GM21447 (cell line): ENCODE data around the gene ACMSD.
A peak's percentile ranks its signal among the peaks of the same experiment; 100 is the strongest.
"Not testable (repeated sequence)": the region's sequence is repeated elsewhere in the genome, so short reads cannot be mapped to it uniquely, and the experiment has no call there.

Source experiments
- ATAC-seq: cut with Tn5 transposase; IDR thresholded peaks from one replicate; pipeline ENCODE4 v1.9.1; 2021; ENCODE audit not compliant: unreplicated experiment

Gene ACMSD

GRCh38 chr2:134905168-134905567 is 66.8 kb downstream of the ACMSD start:
- no peak for ATAC-seq

GRCh38 chr2:134906726-134907125 is 68.3 kb downstream of the ACMSD start:
- no peak for ATAC-seq

- not testable (repeated sequence) for ATAC-seq
Observed at GRCh38 chr2:134907441-134908116, 69.2 kb downstream of the ACMSD start.

- no peak for ATAC-seq
Observed at GRCh38 chr2:134910763-134911399, 72.5 kb downstream of the ACMSD start.

- ATAC-seq, result no peak
Observed at GRCh38 chr2:134911400-134911785, 73.0 kb downstream of the ACMSD start.

GRCh38 chr2:134912361-134912760 is 73.9 kb downstream of the ACMSD start:
- ATAC-seq, result no peak

- ATAC-seq, result peak; percentile 1
Observed at GRCh38 chr2:134917360-134917865, 79.0 kb downstream of the ACMSD start.

- peak; percentile 72 for ATAC-seq
Observed at GRCh38 chr2:134917888-134918525, 79.6 kb downstream of the ACMSD start.

GRCh38 chr2:134918526-134919340 is 80.3 kb downstream of the ACMSD start, which contains the start of gene CCNT2:
CCNT2 (plus strand) TSS chr2:134918822; CDS start chr2:134918855, 33 bp downstream.
- ATAC-seq, result peak; percentile 77

GRCh38 chr2:134919341-134920210 is 81.2 kb downstream of the ACMSD start:
- no peak for ATAC-seq

GRCh38 chr2:134924912-134925311 is 86.5 kb downstream of the ACMSD start:
- ATAC-seq, result no peak

GRCh38 chr2:134926231-134926931 is 88.0 kb downstream of the ACMSD start:
- no peak for ATAC-seq

GRCh38 chr2:134927195-134927594 is 88.8 kb downstream of the ACMSD start:
- no peak for ATAC-seq

- no peak for ATAC-seq
Observed at GRCh38 chr2:134932864-134933526, 94.6 kb downstream of the ACMSD start.

- no peak for ATAC-seq
Observed at GRCh38 chr2:134933732-134934131, 95.3 kb downstream of the ACMSD start.

- no peak for ATAC-seq
Observed at GRCh38 chr2:134934150-134934549, 95.7 kb downstream of the ACMSD start.

- ATAC-seq, result no peak
Observed at GRCh38 chr2:134934641-134935040, 96.2 kb downstream of the ACMSD start.

GRCh38 chr2:134936691-134937090 is 98.3 kb downstream of the ACMSD start:
- ATAC-seq, result no peak

- ATAC-seq, result peak; percentile 84
Observed at GRCh38 chr2:134943540-134943939, 105.1 kb downstream of the ACMSD start.
